SK-N-SH treated with all-trans-retinoic acid at 6 μM for 48 hours (cell line): Measurements from ENCODE around the gene RAB8B.

Source experiments
- ATAC-seq: fragments of 200-7000 bp; cut with Tn5 transposase; 3 replicates; pipeline ENCODE4 v1.9.1; 2020; ENCODE audit warnings: mild to moderate bottlenecking, moderate library complexity
- ARNTL ChIP-seq: fragments of 450-650 bp; formaldehyde crosslinking; IDR thresholded peaks from 2 replicates; pipeline ENCODE4 v1.5.0; 2020; ENCODE audit warnings: low read depth, mild to moderate bottlenecking, moderate library complexity, borderline replicate concordance
- BACH2 ChIP-seq: fragments of 250-450 bp; sonication (Bioruptor Pico); IDR thresholded peaks from 2 replicates; pipeline ENCODE4 v1.9.0; 2021; ENCODE audit warnings: mild to moderate bottlenecking, borderline replicate concordance
- CREB5 ChIP-seq: fragments of 250-450 bp; sonication (Bioruptor Pico); IDR thresholded peaks from 2 replicates; pipeline ENCODE4 v1.5.1; 2020; ENCODE audit warnings: low read depth, mild to moderate bottlenecking, moderate library complexity
- CSDC2 ChIP-seq: fragments of 250-450 bp; sonication (Bioruptor Pico); IDR thresholded peaks from 2 replicates; pipeline ENCODE4 v1.5.0; 2020; ENCODE audit warnings: mild to moderate bottlenecking, moderate library complexity
- CSRNP3 ChIP-seq: fragments of 250-450 bp; sonication (Bioruptor Pico); IDR thresholded peaks from 2 replicates; pipeline ENCODE4 v1.5.1; 2021; ENCODE audit warnings: mild to moderate bottlenecking, moderate library complexity
- ESRRG ChIP-seq: fragments of 250-450 bp; sonication (Bioruptor Pico); IDR thresholded peaks from 2 replicates; pipeline ENCODE4 v1.6.1; 2021; ENCODE audit warnings: mild to moderate bottlenecking
- GLIS3 ChIP-seq: fragments of 250-450 bp; sonication (Bioruptor Pico); IDR thresholded peaks from 2 replicates; pipeline ENCODE4 v1.5.0; 2020; ENCODE audit warnings: mild to moderate bottlenecking, moderate library complexity
- ISL1 ChIP-seq: fragments of 250-450 bp; sonication (Bioruptor Pico); IDR thresholded peaks from 2 replicates; pipeline ENCODE4 v2.1.2; 2022; ENCODE audit warnings: mild to moderate bottlenecking, moderate library complexity
- OSR1 ChIP-seq: fragments of 250-450 bp; sonication (Bioruptor Pico); IDR thresholded peaks from 2 replicates; pipeline ENCODE4 v1.8.0; 2022; ENCODE audit warnings: moderate library complexity, mild to moderate bottlenecking, inconsistent platforms
- PATZ1 ChIP-seq: fragments of 250-450 bp; sonication (Bioruptor Pico); IDR thresholded peaks from 2 replicates; pipeline ENCODE4 v1.8.0; 2020; ENCODE audit warnings: mild to moderate bottlenecking, moderate library complexity, borderline replicate concordance
- POU6F1 ChIP-seq: fragments of 250-450 bp; sonication (Bioruptor Pico); IDR thresholded peaks from 2 replicates; pipeline ENCODE4 v1.8.0; 2021; ENCODE audit warnings: low read depth, mild to moderate bottlenecking, moderate library complexity, borderline replicate concordance
- PPARA ChIP-seq: fragments of 250-450 bp; sonication (Bioruptor Pico); IDR thresholded peaks from 2 replicates; pipeline ENCODE4 v1.5.0; 2020; ENCODE audit warnings: mild to moderate bottlenecking, borderline replicate concordance
- RARB ChIP-seq: fragments of 250-450 bp; sonication (Bioruptor Pico); IDR thresholded peaks from 2 replicates; pipeline ENCODE4 v1.8.0; 2021; ENCODE audit warnings: mild to moderate bottlenecking, moderate library complexity
- SNAI2 ChIP-seq: fragments of 250-450 bp; sonication (Bioruptor Pico); IDR thresholded peaks from 2 replicates; pipeline ENCODE4 v1.5.0; 2020; ENCODE audit warnings: mild to moderate bottlenecking, moderate library complexity
- TCF4 ChIP-seq: fragments of 250-450 bp; sonication (Bioruptor Pico); IDR thresholded peaks from 2 replicates; pipeline ENCODE4 v1.8.0; 2021; ENCODE audit warnings: mild to moderate bottlenecking, moderate library complexity, borderline replicate concordance
- TOX ChIP-seq: fragments of 250-450 bp; sonication (Bioruptor Pico); IDR thresholded peaks from 2 replicates; pipeline ENCODE4 v1.8.0; 2021; ENCODE audit warnings: mild to moderate bottlenecking, moderate library complexity, borderline replicate concordance
- TSHZ2 ChIP-seq: fragments of 250-450 bp; sonication (Bioruptor Pico); IDR thresholded peaks from 2 replicates; pipeline ENCODE4 v1.5.0; 2020; ENCODE audit warnings: mild to moderate bottlenecking, moderate library complexity
- ZC3H10 ChIP-seq: fragments of 250-450 bp; sonication (Bioruptor Pico); IDR thresholded peaks from 2 replicates; pipeline ENCODE4 v1.5.1; 2021; ENCODE audit warnings: mild to moderate bottlenecking, moderate library complexity
- ZFP3 ChIP-seq: fragments of 250-450 bp; sonication (Bioruptor Pico); IDR thresholded peaks from 2 replicates; pipeline ENCODE4 v1.5.0; 2020; ENCODE audit warnings: mild to moderate bottlenecking, moderate library complexity
- ZFP30 ChIP-seq: fragments of 450-650 bp; formaldehyde crosslinking; IDR thresholded peaks from 2 replicates; pipeline ENCODE4 v1.5.0; 2022; ENCODE audit warnings: mild to moderate bottlenecking, moderate library complexity
- ZNF565 ChIP-seq: fragments of 450-650 bp; formaldehyde crosslinking; conservative IDR thresholded peaks from 2 replicates; pipeline ENCODE4 v1.5.0; 2020; ENCODE audit warnings: low read depth, mild to moderate bottlenecking, moderate library complexity
- ZNF70 ChIP-seq: fragments of 450-650 bp; formaldehyde crosslinking; IDR thresholded peaks from 2 replicates; pipeline ENCODE4 v1.5.0; 2020; ENCODE audit warnings: mild to moderate bottlenecking, moderate library complexity
- ZNF8 ChIP-seq: fragments of 450-650 bp; formaldehyde crosslinking; IDR thresholded peaks from 2 replicates; pipeline ENCODE4 v1.5.0; 2020; ENCODE audit warnings: mild to moderate bottlenecking, moderate library complexity

Gene RAB8B

GRCh38 chr15:63277893-63278456 is 88.6 kb downstream of the RAB8B start:
- TF ChIP-seq GLIS3 (CRISPR knock-in tag) (no peak), ZNF565 (CRISPR knock-in tag) (no peak), ESRRG (no peak)
- TF ChIP-seq, all 23 proteins: peak for 0
- ATAC-seq: no peak

GRCh38 chr15:63283126-63283525 is 93.7 kb downstream of the RAB8B start:
- no peak for ATAC-seq
- TF ChIP-seq ARNTL (no peak), ISL1 (no peak), TSHZ2 (CRISPR knock-in tag) (no peak), TOX (CRISPR knock-in tag) (no peak), CREB5 (CRISPR knock-in tag) (no peak), BACH2 (no peak), ZNF70 (CRISPR knock-in tag) (no peak), ESRRG (no peak), CSDC2 (no peak), ZC3H10 (CRISPR knock-in tag) (no peak), TCF4 (no peak), SNAI2 (CRISPR knock-in tag) (no peak), PPARA (CRISPR knock-in tag) (no peak), PATZ1 (CRISPR knock-in tag) (no peak), OSR1 (CRISPR knock-in tag) (no peak), RARB (no peak), ZNF8 (no peak), GLIS3 (CRISPR knock-in tag) (no peak), ZFP3 (no peak), ZNF565 (CRISPR knock-in tag) (no peak)
- TF ChIP-seq, all 23 proteins: peak for 0

GRCh38 chr15:63284335-63284734 is 94.9 kb downstream of the RAB8B start:
- no peak for ATAC-seq
- TF ChIP-seq OSR1 (CRISPR knock-in tag) (no peak), CSRNP3 (CRISPR knock-in tag) (no peak), BACH2 (no peak), RARB (no peak), POU6F1 (CRISPR knock-in tag) (no peak), SNAI2 (CRISPR knock-in tag) (no peak), ZFP3 (no peak), TSHZ2 (CRISPR knock-in tag) (no peak), ESRRG (no peak), TCF4 (no peak), CREB5 (CRISPR knock-in tag) (no peak), PATZ1 (CRISPR knock-in tag) (no peak), CSDC2 (no peak), ZFP30 (CRISPR knock-in tag) (no peak)
